Panc1 (cell line): ENCODE data around the gene ASPRV1. TPM values are rescaled to one million over a fixed set of nuclear protein-coding genes. Genes with fewer than 3 reads are reported as not detected.
A peak's percentile ranks its signal among the peaks of the same experiment; 100 is the strongest.

Experiments
- ATAC-seq: fragments of 200-7000 bp; cut with Tn5 transposase; 2 replicates; pipeline ENCODE4 v1.9.1; 2020; ENCODE audit warnings: mild to moderate bottlenecking, moderate library complexity
- BruUV-seq: library from RNA; stranded (reverse); fragments of 400-500 nt; replicated peaks from 2 replicates; lab custom pipeline; 2021; lab: Mats Ljungman, UMichigan
- CTCF ChIA-PET: fragments of 300-600 bp; sonication (Branson Sonifier 250); formaldehyde crosslinking; loops from one replicate; lab custom pipeline; 2022; ENCODE audit warnings: antibody characterized with exemption; lab: Charles Lee
- POLR2A ChIA-PET: fragments of 300-600 bp; sonication (Branson Sonifier 250); formaldehyde crosslinking; loops from one replicate; lab custom pipeline; 2022; ENCODE audit warnings: antibody characterized with exemption; lab: Charles Lee
- DNase-seq: peaks from one replicate; pipeline ENCODE4 v3.0.0-alpha.2; 2010; ENCODE audit warnings: low read depth, low spot score
- H3K27ac ChIP-seq: 2 replicates; pipeline ENCODE4 v1.5.1; 2011; ENCODE audit warnings: mild to moderate bottlenecking, low read length, inconsistent platforms
- H3K27me3 ChIP-seq: fragments of 200-500 bp; sonication (Bioruptor generic); 2 replicates; pipeline ENCODE4 v1.6.0; 2014; ENCODE audit warnings: low read length, inconsistent platforms; ENCODE audit not compliant: control insufficient read depth, insufficient read depth
- H3K36me3 ChIP-seq: fragments of 200-500 bp; sonication (Bioruptor generic); 2 replicates; pipeline ENCODE4 v1.5.1; 2014; ENCODE audit warnings: inconsistent platforms, mild to moderate bottlenecking, low read length, moderate library complexity; ENCODE audit not compliant: control insufficient read depth, insufficient read depth
- H3K4me1 ChIP-seq: 2 replicates; pipeline ENCODE4 v1.5.1; 2011; ENCODE audit warnings: inconsistent platforms, mild to moderate bottlenecking, low read length, moderate library complexity; ENCODE audit not compliant: control insufficient read depth, insufficient read depth
- H3K4me3 ChIP-seq, 2 experiments: 2 replicates each; pipeline ENCODE4 v1.5.1; 2011 to 2012; ENCODE audit warnings: low read depth in 2 of 2, low read length in 2 of 2, mild to moderate bottlenecking in 2 of 2, inconsistent platforms in 1 of 2, moderate library complexity in 1 of 2
- H3K9me3 ChIP-seq: fragments of 200-500 bp; sonication (Bioruptor generic); 2 replicates; pipeline ENCODE4 v1.5.1; 2014; ENCODE audit warnings: low read depth, mild to moderate bottlenecking, inconsistent platforms, low read length, moderate library complexity; ENCODE audit not compliant: control insufficient read depth, insufficient read depth
- CTCF ChIP-seq: fragments of 450-650 bp; IDR thresholded peaks from 2 replicates; pipeline ENCODE4 v1.5.1; 2017; ENCODE audit warnings: mild to moderate bottlenecking
- POLR2AphosphoS5 ChIP-seq: IDR thresholded peaks from 2 replicates; pipeline ENCODE4 v1.6.1; 2012; ENCODE audit warnings: mild to moderate bottlenecking, low read depth, low read length, moderate library complexity
- REST ChIP-seq, 2 experiments: IDR thresholded peaks; 2 replicates each; pipeline ENCODE4 v1.6.1; 2011 to 2012; ENCODE audit warnings: low read depth in 2 of 2, control low read depth in 1 of 2, low read length in 1 of 2, mild to moderate bottlenecking in 1 of 2, moderate library complexity in 1 of 2; ENCODE audit not compliant: insufficient read depth in 1 of 2
- SIN3A ChIP-seq: IDR thresholded peaks from 2 replicates; pipeline ENCODE4 v1.6.1; 2012; ENCODE audit warnings: low read depth, mild to moderate bottlenecking, low read length, moderate library complexity, borderline replicate concordance; ENCODE audit not compliant: insufficient read depth
- TCF7L2 ChIP-seq: IDR thresholded peaks from 2 replicates; pipeline ENCODE4 v1.6.1; 2011; ENCODE audit warnings: mild to moderate bottlenecking, low read depth, low read length, inconsistent platforms
- in situ Hi-C: cut with HindIII; loops from 2 replicates; pipeline ENCODE4 v1.10.0; 2016; ENCODE audit warnings: low sequenced_read_pairs, low pct_unique_long_range_greater_than_20kb
- intact Hi-C: fragments of 100-400 bp; cut with micrococcal nuclease; formaldehyde crosslinking; loops from one replicate; pipeline ENCODE4 v1.10.0; 2022; ENCODE audit not compliant: unreplicated experiment
- total RNA-seq: library from RNA; stranded (reverse); gene quantifications from one replicate; pipeline ENCODE4 v1.2.1, GENCODE V29; 2021; ENCODE audit not compliant: unreplicated experiment

The ASPRV1 gene
- total RNA-seq, 1 experiment from 2014 or later = 0.21 TPM

GRCh38 chr2:70005752-70006446 lies 44.5 kb upstream of the ASPRV1 start:
- TF ChIP-seq POLR2AphosphoS5 (no peak), REST (IDR thresholded peaks at IDR 0.05; ENCODE audit: insufficient read depth in 1 of 2, low read depth in 2 of 2, low read length in 1 of 2) (no peak), CTCF (no peak), SIN3A (no peak), TCF7L2 (no peak)
- Histone ChIP-seq H3K27me3 (no peaks in the 10 kb centered on the region), H3K4me1 (no peaks in the 10 kb centered on the region), H3K36me3 (no peaks in the 10 kb centered on the region), H3K4me3 (no peak overlapping the region), H3K9me3 (no peaks in the 10 kb centered on the region), H3K27ac (no peak overlapping the region)
- ChIA-PET CTCF (no interaction called here), POLR2A (no interaction called here)
- DNase-seq = no peak
- in situ Hi-C loops = no loop called here
- ATAC-seq = 0 out of 2 replicates have a peak, but pooled peaks have one; percentile 48
- intact Hi-C loops = no loop called here
- no TSS peak for BruUV-seq

- ChIA-PET POLR2A (no interaction called here), CTCF (no interaction called here)
- Histone ChIP-seq H3K27ac (no peak overlapping the region), H3K36me3 (no peaks in the 10 kb centered on the region), H3K4me1 (no peaks in the 10 kb centered on the region), H3K4me3 (no peak overlapping the region), H3K9me3 (no peaks in the 10 kb centered on the region), H3K27me3 (no peaks in the 10 kb centered on the region)
- ATAC-seq = no peak
- no TSS peak for BruUV-seq
- TF ChIP-seq POLR2AphosphoS5 = no peak
- TF ChIP-seq REST (IDR thresholded peaks at IDR 0.05; ENCODE audit: insufficient read depth in 1 of 2, low read depth in 2 of 2, low read length in 1 of 2) = no peak
- TF ChIP-seq SIN3A = no peak
- no peak for TF ChIP-seq TCF7L2
- TF ChIP-seq CTCF = no peak
- intact Hi-C loops (no loop called here), in situ Hi-C loops (no loop called here)
- no peak for DNase-seq
Measured at GRCh38 chr2:70005216-70005615, 43.8 kb upstream of the ASPRV1 start.
